ENCODE data around the gene IL5.

DNA sequence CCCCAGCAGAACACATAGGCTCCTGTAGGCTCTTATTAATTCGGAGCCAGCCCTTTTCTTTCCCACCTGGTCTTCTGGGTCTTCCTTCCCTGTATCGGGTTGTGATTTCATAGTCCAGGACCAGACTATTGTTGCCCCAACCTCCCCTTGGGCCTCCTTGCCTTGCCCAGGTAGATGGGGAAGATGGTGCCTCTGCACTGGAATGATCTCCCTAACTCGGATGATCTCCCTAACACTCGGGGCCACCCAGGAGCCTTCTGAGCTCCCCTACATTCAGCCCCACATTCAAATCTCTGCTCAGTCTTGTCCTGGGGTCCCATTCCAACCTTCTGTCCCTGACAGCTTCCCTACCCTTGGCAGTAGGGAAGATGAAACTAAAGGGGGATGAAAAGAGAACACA lies 50.1 kb downstream of the IL5 start:
- TF ChIP-seq, protein P1, sequence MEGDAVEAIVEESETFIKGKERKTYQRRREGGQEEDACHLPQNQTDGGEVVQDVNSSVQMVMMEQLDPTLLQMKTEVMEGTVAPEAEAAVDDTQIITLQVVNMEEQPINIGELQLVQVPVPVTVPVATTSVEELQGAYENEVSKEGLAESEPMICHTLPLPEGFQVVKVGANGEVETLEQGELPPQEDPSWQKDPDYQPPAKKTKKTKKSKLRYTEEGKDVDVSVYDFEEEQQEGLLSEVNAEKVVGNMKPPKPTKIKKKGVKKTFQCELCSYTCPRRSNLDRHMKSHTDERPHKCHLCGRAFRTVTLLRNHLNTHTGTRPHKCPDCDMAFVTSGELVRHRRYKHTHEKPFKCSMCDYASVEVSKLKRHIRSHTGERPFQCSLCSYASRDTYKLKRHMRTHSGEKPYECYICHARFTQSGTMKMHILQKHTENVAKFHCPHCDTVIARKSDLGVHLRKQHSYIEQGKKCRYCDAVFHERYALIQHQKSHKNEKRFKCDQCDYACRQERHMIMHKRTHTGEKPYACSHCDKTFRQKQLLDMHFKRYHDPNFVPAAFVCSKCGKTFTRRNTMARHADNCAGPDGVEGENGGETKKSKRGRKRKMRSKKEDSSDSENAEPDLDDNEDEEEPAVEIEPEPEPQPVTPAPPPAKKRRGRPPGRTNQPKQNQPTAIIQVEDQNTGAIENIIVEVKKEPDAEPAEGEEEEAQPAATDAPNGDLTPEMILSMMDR (optimal IDR thresholded peaks at IDR 0.05 in 1 of 3, IDR thresholded peaks at IDR 0.05 in 1 of 3, conservative IDR thresholded peaks at IDR 0.05 in 1 of 3; ENCODE audit: extremely low read depth in 1 of 3, insufficient read depth in 2 of 3, low read length in 3 of 3): no peak
- no peak for TF ChIP-seq EZH2 (IDR thresholded peaks at IDR 0.05; ENCODE audit: low read length)
